Right cardiac atrium (tissue), 5 donors: ENCODE data around the gene RECK. TPM values are rescaled to one million over a fixed set of nuclear protein-coding genes. Genes with fewer than 3 reads are reported as not detected.
A peak's percentile ranks its signal among the peaks of the same experiment; 100 is the strongest.
"Not testable (repeated sequence)": the region's sequence is repeated elsewhere in the genome, so short reads cannot be mapped to it uniquely, and the experiment has no call there.

Experiments
- ATAC-seq, 2 donors: fragments of 200-7000 bp; cut with Tn5 transposase; one replicate each; pipeline versions ENCODE4 v1.8.0 to v1.9.1; 2020; ENCODE audit warnings: moderate library complexity in 2 of 2, mild to moderate bottlenecking in 1 of 2
- DNase-seq, 3 donors: peaks; one replicate each; pipeline ENCODE4 v3.0.0-alpha.2; 2020
- H3K27ac ChIP-seq: one replicate; pipeline ENCODE4 v1.5.1; 2013; ENCODE audit warnings: mild to moderate bottlenecking, low read length, control low read depth, moderate library complexity
- H3K27me3 ChIP-seq: one replicate; pipeline ENCODE4 v1.6.1; 2013; ENCODE audit not compliant: control insufficient read depth, insufficient read depth
- H3K4me1 ChIP-seq: one replicate; pipeline ENCODE4 v1.6.1; 2013; ENCODE audit warnings: low read length; ENCODE audit not compliant: control insufficient read depth, insufficient read depth
- H3K4me3 ChIP-seq: one replicate; pipeline ENCODE4 v1.5.1; 2013; ENCODE audit warnings: low read length, control low read depth
- H3K9me3 ChIP-seq: one replicate; pipeline ENCODE4 v1.6.1; 2013; ENCODE audit warnings: low read length; ENCODE audit not compliant: control insufficient read depth
- WGBS: extraction: QIAGEN DNeasy Blood & Tissue Kit; methylation state at CpG from one replicate; pipeline ENCODE4 v1.1.7; 2013; 5-methylcytosine and 5-hydroxymethylcytosine counted together
- intact Hi-C, 4 donors: fragments of 100-400 bp; cut with DNase I; formaldehyde crosslinking; loops; one replicate each; pipeline versions ENCODE4 v1.11.0 to v1.14.0; 2022 to 2023
- long read RNA-seq, 4 donors: library from polyadenylated mRNA; unstranded; transcript quantifications; one replicate each; pipeline ENCODE4 v2.0.0, GENCODE V29; 2020 to 2021
- polyA plus RNA-seq: library from polyadenylated mRNA; stranded (reverse); fragments of 200-250 nt; gene quantifications from one replicate; pipeline ENCODE4 v1.2.3, GENCODE V29; 2013
- total RNA-seq, 4 donors: library from RNA; stranded (reverse); fragmentation: NEBNext Ultra II Directional; extraction: Animal tissue kit (Norgen Biotek cat#: 25700); gene quantifications; one replicate each; pipeline ENCODE4 v1.2.1, GENCODE V29; 2021
- donor health status: healthy with polysubstance abuse.
- donor health status: DM: no; HTN: yes; CAD: no.
- donor health status: DM: no; HTN: no; CAD: no.
- donor health status: DM: no; HTN: yes; CAD: no; lungs with severe emphysema.
- donor health status: DM: yes; HTN: yes; CAD: no.

Gene RECK, protein sequence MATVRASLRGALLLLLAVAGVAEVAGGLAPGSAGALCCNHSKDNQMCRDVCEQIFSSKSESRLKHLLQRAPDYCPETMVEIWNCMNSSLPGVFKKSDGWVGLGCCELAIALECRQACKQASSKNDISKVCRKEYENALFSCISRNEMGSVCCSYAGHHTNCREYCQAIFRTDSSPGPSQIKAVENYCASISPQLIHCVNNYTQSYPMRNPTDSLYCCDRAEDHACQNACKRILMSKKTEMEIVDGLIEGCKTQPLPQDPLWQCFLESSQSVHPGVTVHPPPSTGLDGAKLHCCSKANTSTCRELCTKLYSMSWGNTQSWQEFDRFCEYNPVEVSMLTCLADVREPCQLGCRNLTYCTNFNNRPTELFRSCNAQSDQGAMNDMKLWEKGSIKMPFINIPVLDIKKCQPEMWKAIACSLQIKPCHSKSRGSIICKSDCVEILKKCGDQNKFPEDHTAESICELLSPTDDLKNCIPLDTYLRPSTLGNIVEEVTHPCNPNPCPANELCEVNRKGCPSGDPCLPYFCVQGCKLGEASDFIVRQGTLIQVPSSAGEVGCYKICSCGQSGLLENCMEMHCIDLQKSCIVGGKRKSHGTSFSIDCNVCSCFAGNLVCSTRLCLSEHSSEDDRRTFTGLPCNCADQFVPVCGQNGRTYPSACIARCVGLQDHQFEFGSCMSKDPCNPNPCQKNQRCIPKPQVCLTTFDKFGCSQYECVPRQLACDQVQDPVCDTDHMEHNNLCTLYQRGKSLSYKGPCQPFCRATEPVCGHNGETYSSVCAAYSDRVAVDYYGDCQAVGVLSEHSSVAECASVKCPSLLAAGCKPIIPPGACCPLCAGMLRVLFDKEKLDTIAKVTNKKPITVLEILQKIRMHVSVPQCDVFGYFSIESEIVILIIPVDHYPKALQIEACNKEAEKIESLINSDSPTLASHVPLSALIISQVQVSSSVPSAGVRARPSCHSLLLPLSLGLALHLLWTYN
- total RNA-seq (10 to 100 TPM in 1 of 4 donors, 1 to 10 TPM in 3; 7.4 to 10.1 (median 8.6) TPM), polyA plus RNA-seq (4.3 TPM)
- long read RNA-seq, donor 1, full-length matches to known transcripts: 4 of 11 reads
- long read RNA-seq, donor 1, partial matches to known transcripts: 1 of 11 reads
- long read RNA-seq, donor 1, other reads (novel, unspliced or antisense): 6 of 11 reads
- long read RNA-seq, donor 2, full-length matches to known transcripts: 1 of 1 reads
- long read RNA-seq, donor 2, partial matches to known transcripts: 0 of 1 reads
- long read RNA-seq, donor 2, other reads (novel, unspliced or antisense): 0 of 1 reads
- long read RNA-seq, donor 3, full-length matches to known transcripts: 14 of 38 reads
- long read RNA-seq, donor 3, partial matches to known transcripts: 13 of 38 reads
- long read RNA-seq, donor 3, other reads (novel, unspliced or antisense): 11 of 38 reads
- long read RNA-seq, donor 4, full-length matches to known transcripts: 2 of 4 reads
- long read RNA-seq, donor 4, partial matches to known transcripts: 0 of 4 reads
- long read RNA-seq, donor 4, other reads (novel, unspliced or antisense): 2 of 4 reads

DNA sequence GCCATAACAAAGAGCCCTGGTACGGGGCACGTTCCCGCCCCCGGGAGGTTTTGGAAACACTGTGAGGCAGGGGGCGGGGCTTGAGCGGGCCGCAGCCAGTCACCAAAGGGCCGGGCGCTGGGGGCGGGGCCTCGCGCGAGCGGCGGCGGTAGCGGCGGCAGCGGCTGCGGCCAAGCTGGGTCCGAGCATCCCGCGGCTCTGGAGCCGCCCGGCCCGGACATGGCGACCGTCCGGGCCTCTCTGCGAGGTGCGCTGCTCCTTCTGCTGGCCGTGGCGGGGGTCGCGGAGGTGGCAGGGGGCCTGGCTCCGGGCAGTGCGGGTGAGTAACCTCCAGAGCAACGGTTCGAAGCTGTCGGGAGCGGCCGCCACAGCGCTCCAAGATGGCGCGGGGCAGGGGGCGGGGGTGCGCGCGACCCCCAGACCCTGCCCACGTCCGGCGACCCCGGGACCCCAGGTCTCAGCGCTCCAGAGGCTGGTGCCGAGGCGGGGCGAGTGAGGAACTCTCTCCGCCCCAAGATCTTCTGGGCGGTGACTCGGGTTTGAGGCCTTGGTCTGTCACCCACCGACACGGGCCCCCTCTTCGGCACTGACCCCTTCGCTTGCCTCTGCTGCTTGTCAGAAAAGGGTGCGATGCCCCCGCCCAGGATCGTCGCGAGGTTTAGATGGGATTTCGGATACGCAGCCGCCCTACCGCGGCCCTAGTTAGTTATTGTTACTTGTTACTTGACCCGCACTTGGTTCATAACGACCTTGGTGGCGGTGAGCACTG lies at the start of gene RECK:
Gene RECK (plus strand): TSS at position 134 of the 769 bp plus-strand sequence. CDS start 86 bp downstream, at position 220.
- H3K27ac ChIP-seq: peak within 1 kb of the TSS; percentile 22
- H3K4me3 ChIP-seq: peak within 1 kb of the TSS; percentile 94
- intact Hi-C loops: no loop called here
- no peaks in the 10 kb centered on the region for H3K9me3 ChIP-seq
- DNase-seq: peak; percentile 92 to 98 (median 96)
- no peaks in the 10 kb centered on the region for H3K27me3 ChIP-seq
- WGBS: under 1% methylated on average over 77 of the region's 77 CpGs
- peak; percentile 95 to 96 for ATAC-seq
- H3K4me1 ChIP-seq: no peaks in the 10 kb centered on the region

DNA sequence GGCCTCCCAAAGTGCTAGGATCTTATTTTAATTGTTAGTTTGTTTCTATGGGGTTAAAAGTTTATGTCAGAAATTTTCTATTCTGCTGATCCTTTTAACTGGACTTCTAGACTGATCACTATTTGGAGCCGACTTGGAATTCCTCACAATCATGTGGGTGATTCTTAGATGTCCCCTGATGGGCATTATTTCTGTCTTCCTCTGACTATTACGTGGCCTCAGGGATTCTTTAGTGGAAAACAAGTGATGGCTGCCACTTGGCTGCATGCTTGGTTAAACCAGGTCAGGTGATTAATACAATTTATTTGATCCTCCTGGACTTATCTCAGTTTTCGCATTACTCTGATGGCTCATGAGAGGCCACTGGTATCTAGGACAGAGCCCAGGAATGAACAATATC lies 46.6 kb upstream of the RECK start:
- Histone ChIP-seq H3K27me3 (no peaks in the 10 kb centered on the region), H3K9me3 (no peaks in the 10 kb centered on the region), H3K4me1 (no peaks in the 10 kb centered on the region), H3K4me3 (no peak overlapping the region), H3K27ac (no peak overlapping the region)
- DNase-seq: no peak
- WGBS: 74% methylated on average over 3 of the region's 3 CpGs
- ATAC-seq: no peak
- intact Hi-C loops: no loop called here

- H3K9me3 ChIP-seq, H3K4me1 ChIP-seq, DNase-seq, H3K27ac ChIP-seq, H3K4me3 ChIP-seq, intact Hi-C loops, ATAC-seq, H3K27me3 ChIP-seq: not testable (repeated sequence)
- WGBS: 93% methylated on average over 3 of the region's 3 CpGs
These were observed 43.6 kb upstream of the RECK start for GRCh38 chr9:35993136-35993535.

GRCh38 chr9:35993976-35994720 lies 42.6 kb upstream of the RECK start:
- H3K27me3 ChIP-seq: no peaks in the 10 kb centered on the region
- intact Hi-C loops: no loop called here
- H3K4me3 ChIP-seq: no peak overlapping the region
- H3K27ac ChIP-seq: no peak overlapping the region
- DNase-seq (no peak), ATAC-seq (no peak)
- peaks cover 2% of the 10 kb centered on the region for H3K9me3 ChIP-seq
- WGBS: 72% methylated on average over 5 of the region's 5 CpGs
- no peaks in the 10 kb centered on the region for H3K4me1 ChIP-seq

DNA sequence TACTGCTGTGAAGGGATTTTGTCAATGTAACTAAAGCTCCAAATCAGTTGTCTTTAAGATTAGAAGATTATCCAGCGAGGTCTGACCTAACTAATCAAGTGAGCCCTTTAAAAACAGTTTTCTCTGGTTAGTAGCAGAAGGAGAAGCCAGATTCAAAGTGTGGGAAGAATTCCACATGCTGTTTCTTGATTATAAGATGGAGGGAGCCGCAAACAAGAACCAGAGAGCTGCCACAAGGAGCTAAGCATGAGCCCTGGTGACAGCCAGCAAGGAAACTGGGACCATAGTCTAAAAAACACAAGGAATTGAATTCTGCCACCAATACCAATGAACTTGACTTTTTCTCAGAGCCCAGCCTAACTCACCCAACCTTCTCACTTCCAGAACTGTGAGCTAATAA lies 41.8 kb upstream of the RECK start:
- intact Hi-C loops: no loop called here
- Histone ChIP-seq H3K4me1 (no peaks in the 10 kb centered on the region), H3K27me3 (no peaks in the 10 kb centered on the region), H3K4me3 (no peak overlapping the region), H3K27ac (no peak overlapping the region), H3K9me3 (peaks cover 2% of the 10 kb centered on the region)
- WGBS: 66% methylated on average over 2 of the region's 2 CpGs
- DNase-seq (no peak), ATAC-seq (no peak)

- Histone ChIP-seq H3K4me1 (no peaks in the 10 kb centered on the region), H3K4me3 (no peak overlapping the region), H3K9me3 (peaks cover 2% of the 10 kb centered on the region), H3K27ac (no peak overlapping the region), H3K27me3 (no peaks in the 10 kb centered on the region)
- 69% methylated on average over 1 of the region's 1 CpG for WGBS
- intact Hi-C loops: no loop called here
- DNase-seq (no peak), ATAC-seq (peak; percentile 84)
These were observed 40.2 kb upstream of the RECK start for GRCh38 chr9:35996358-35996970.

DNA sequence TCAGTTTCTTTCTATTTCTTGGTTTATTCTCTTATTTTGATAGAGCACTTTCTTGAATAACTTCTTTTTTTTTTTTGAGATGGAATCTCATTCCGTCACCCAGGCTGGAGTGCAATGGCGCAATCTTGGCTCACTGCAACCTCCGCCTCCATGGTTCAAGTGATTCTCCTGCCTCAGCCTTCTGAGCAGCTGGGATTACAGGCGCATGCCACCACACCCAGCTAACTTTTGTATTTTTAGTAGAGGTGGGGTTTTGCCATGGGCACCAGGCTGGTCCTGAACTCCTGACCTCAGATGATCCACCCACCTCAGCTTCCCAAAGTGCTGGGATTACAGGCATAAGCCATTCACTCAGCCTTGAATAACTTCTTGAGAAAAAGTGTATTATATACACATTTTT lies 39.7 kb upstream of the RECK start:
- intact Hi-C loops, H3K27ac ChIP-seq, DNase-seq, H3K4me3 ChIP-seq, H3K9me3 ChIP-seq, ATAC-seq, H3K4me1 ChIP-seq, H3K27me3 ChIP-seq: not testable (repeated sequence)
- 83% methylated on average over 4 of the region's 4 CpGs for WGBS

DNA sequence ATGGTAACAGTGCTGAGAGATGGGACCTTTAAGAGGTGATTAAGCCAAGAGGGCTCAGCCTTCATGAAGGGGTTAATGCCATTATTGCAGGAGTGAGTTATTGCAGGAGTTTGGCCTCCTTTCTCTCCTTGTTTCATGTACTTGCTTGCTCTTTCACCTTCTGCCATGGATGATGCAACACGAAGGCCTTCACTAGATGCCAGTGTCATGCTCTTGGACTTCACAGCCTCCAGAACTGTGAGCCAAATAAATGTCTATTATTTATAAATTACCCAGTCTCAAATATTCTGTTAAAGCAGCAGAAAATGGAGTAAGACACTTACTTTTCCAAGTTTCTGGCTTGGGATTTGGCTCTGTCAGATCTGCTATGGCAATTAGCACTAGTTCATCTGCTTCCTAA lies 38.4 kb upstream of the RECK start:
- WGBS: 93% methylated on average over 1 of the region's 1 CpG
- ATAC-seq: no peak
- H3K9me3 ChIP-seq: peaks cover 2% of the 10 kb centered on the region
- H3K4me1 ChIP-seq: no peaks in the 10 kb centered on the region
- intact Hi-C loops: no loop called here
- no peaks in the 10 kb centered on the region for H3K27me3 ChIP-seq
- no peak for DNase-seq
- no peak overlapping the region for H3K4me3 ChIP-seq
- H3K27ac ChIP-seq: no peak overlapping the region

GRCh38 chr9:36005891-36006290 lies 30.8 kb upstream of the RECK start:
- Histone ChIP-seq H3K9me3 (peaks cover 1% of the 10 kb centered on the region), H3K27ac (no peak overlapping the region), H3K4me1 (no peaks in the 10 kb centered on the region), H3K27me3 (no peaks in the 10 kb centered on the region), H3K4me3 (no peak overlapping the region)
- DNase-seq (no peak), ATAC-seq (no peak)
- intact Hi-C loops: no loop called here
- 85% methylated on average over 1 of the region's 1 CpG for WGBS
